ENCODE results near the gene RAP1A. TPM values are rescaled to one million over a fixed set of nuclear protein-coding genes. Genes with fewer than 3 reads are reported as not detected.

Gene RAP1A
- total RNA-seq, 4 donors from 2014 or later, result 171 to 325 (median 216) TPM

GRCh38 chr1:111649648-111650047, 30.1 kb downstream of the RAP1A start:
- H3K4me1 ChIP-seq, result peaks cover 17 to 87% (median 68%) of the 10 kb centered on the region in 4 donors
- no peak for DNase-seq (ENCODE audit: extremely low spot score)
- no peaks in the 10 kb centered on the region for H3K9me3 ChIP-seq
- peaks cover 0 to 10% (median 6%) of the 10 kb centered on the region in 4 donors for H3K36me3 ChIP-seq
- H3K27ac ChIP-seq (replicated peaks in 1 of 4), result no peak overlapping the region
- TF ChIP-seq POLR2AphosphoS5 (IDR thresholded peaks at IDR 0.05), result no peak
- no peak for TF ChIP-seq CTCF (IDR thresholded peaks at IDR 0.05)
- no peak for TF ChIP-seq EP300 (IDR thresholded peaks at IDR 0.05)
- no peak for TF ChIP-seq POLR2A (IDR thresholded peaks at IDR 0.05; ENCODE audit: low read depth)
- 50% methylated on average over 1 of the region's 1 CpG for WGBS
- intact Hi-C loops (cut with DNase I), result no loop called here
- H3K27me3 ChIP-seq, result no peaks in the 10 kb centered on the region
- no peak overlapping the region for H3K4me3 ChIP-seq

GRCh38 chr1:111653709-111654108, 34.1 kb downstream of the RAP1A start:
- WGBS, result 82% methylated on average over 1 of the region's 1 CpG
- intact Hi-C loops (cut with DNase I), result no loop called here
- Histone ChIP-seq H3K9me3 (no peaks in the 10 kb centered on the region), H3K27me3 (no peaks in the 10 kb centered on the region), H3K27ac (replicated peaks in 1 of 4) (peak overlapping the region in 2 of 4 donors; percentile 32 to 42), H3K36me3 (peaks cover 0 to 3% (median under 1%) of the 10 kb centered on the region in 4 donors), H3K4me1 (peaks cover 23 to 82% (median 67%) of the 10 kb centered on the region in 4 donors), H3K4me3 (no peak overlapping the region)
- DNase-seq (ENCODE audit: extremely low spot score), result no peak
- TF ChIP-seq POLR2AphosphoS5 (IDR thresholded peaks at IDR 0.05) (no peak), EP300 (IDR thresholded peaks at IDR 0.05) (no peak), POLR2A (IDR thresholded peaks at IDR 0.05; ENCODE audit: low read depth) (no peak), CTCF (IDR thresholded peaks at IDR 0.05) (no peak)

GRCh38 chr1:111654839-111655238, 35.2 kb downstream of the RAP1A start:
- no peak for DNase-seq (ENCODE audit: extremely low spot score)
- no peaks in the 10 kb centered on the region for H3K9me3 ChIP-seq
- H3K4me1 ChIP-seq, result peaks cover 20 to 82% (median 67%) of the 10 kb centered on the region in 4 donors
- intact Hi-C loops (cut with DNase I), result loop anchor here (5.0 kb wide), 1 partner anchor 148 kb away; no protein-coding TSS in a partner anchor
- H3K36me3 ChIP-seq, result no peaks in the 10 kb centered on the region
- H3K27me3 ChIP-seq, result no peaks in the 10 kb centered on the region
- H3K27ac ChIP-seq (replicated peaks in 1 of 4), result peak overlapping the region in 1 of 4 donors; percentile 22
- H3K4me3 ChIP-seq, result no peak overlapping the region
- 74% methylated on average over 4 of the region's 4 CpGs for WGBS
- TF ChIP-seq POLR2AphosphoS5 (IDR thresholded peaks at IDR 0.05) (no peak), POLR2A (IDR thresholded peaks at IDR 0.05; ENCODE audit: low read depth) (no peak), EP300 (IDR thresholded peaks at IDR 0.05) (no peak), CTCF (IDR thresholded peaks at IDR 0.05) (no peak)

- TF ChIP-seq POLR2A (IDR thresholded peaks at IDR 0.05; ENCODE audit: low read depth), result no peak
- peak; percentile 61 to 68 (median 66) for TF ChIP-seq CTCF (IDR thresholded peaks at IDR 0.05)
- no peak for TF ChIP-seq EP300 (IDR thresholded peaks at IDR 0.05)
- TF ChIP-seq POLR2AphosphoS5 (IDR thresholded peaks at IDR 0.05), result peak in 1 of 2 donors; percentile 43
- H3K4me3 ChIP-seq, result no peak overlapping the region
- intact Hi-C loops (cut with DNase I), result loop anchor here (5.0 kb wide), 1 partner anchor 149 kb away; no protein-coding TSS in a partner anchor
- 61% methylated on average over 5 of the region's 5 CpGs for WGBS
- peaks cover 33 to 90% (median 78%) of the 10 kb centered on the region in 4 donors for H3K4me1 ChIP-seq
- no peak for DNase-seq (ENCODE audit: extremely low spot score)
- no peaks in the 10 kb centered on the region for H3K9me3 ChIP-seq
- H3K36me3 ChIP-seq, result no peaks in the 10 kb centered on the region
- H3K27me3 ChIP-seq, result no peaks in the 10 kb centered on the region
- peak overlapping the region; percentile 1 to 68 (median 40) for H3K27ac ChIP-seq (replicated peaks in 1 of 4)
These were observed 36.8 kb downstream of the RAP1A start for GRCh38 chr1:111656086-111657017.

Measured in esophagus muscularis mucosa (tissue), 4 donors.